Heart right ventricle (tissue), 16 donors: Measurements from ENCODE around the gene FAT2. TPM values are rescaled to one million over a fixed set of nuclear protein-coding genes. Genes with fewer than 3 reads are reported as not detected.

Experiments used
- ATAC-seq, 8 donors: fragments of 200-7000 bp; cut with Tn5 transposase; one replicate each; pipeline ENCODE4 v1.9.1; 2020; ENCODE audit warnings: mild to moderate bottlenecking in 8 of 8, moderate library complexity in 8 of 8, moderate number of reproducible peaks in 1 of 8
- DNase-seq, 2 donors: peaks; one replicate each; pipeline ENCODE4 v3.0.0-alpha.2; 2020
- H3K27ac ChIP-seq, 10 donors: fragments of 200-600 bp; sonication (generic) in 2 of 10; one replicate each; pipeline versions ENCODE4 v1.5.0 to v1.8.0; 2020 to 2022; ENCODE audit warnings: mild to moderate bottlenecking in 3 of 10
- H3K27me3 ChIP-seq, 7 donors: fragments of 200-600 bp; one replicate each; pipeline ENCODE4 v1.8.0; 2021 to 2022; ENCODE audit warnings: mild to moderate bottlenecking in 2 of 7
- H3K36me3 ChIP-seq, 9 donors: fragments of 200-600 bp; sonication (generic) in 1 of 9; one replicate each; pipeline versions ENCODE4 v1.5.0 to v1.8.0; 2020 to 2022; ENCODE audit warnings: mild to moderate bottlenecking in 2 of 9
- H3K4me1 ChIP-seq, 9 donors: fragments of 200-600 bp; sonication (generic) in 1 of 9; one replicate each; pipeline versions ENCODE4 v1.5.0 to v1.8.0; 2020 to 2022; ENCODE audit warnings: mild to moderate bottlenecking in 4 of 9
- H3K4me3 ChIP-seq, 10 donors: fragments of 200-600 bp; sonication (generic) in 2 of 10; one replicate each; pipeline versions ENCODE4 v1.5.0 to v1.8.0; 2020 to 2022; ENCODE audit warnings: mild to moderate bottlenecking in 7 of 10, moderate library complexity in 2 of 10
- H3K9me3 ChIP-seq, 11 donors: fragments of 200-600 bp in 10 of 11; sonication (generic) in 2 of 11; one replicate each; pipeline versions ENCODE4 v1.5.0 to v1.8.0; 2013 to 2022; ENCODE audit warnings: mild to moderate bottlenecking in 2 of 11, control low read depth in 1 of 11, moderate library complexity in 1 of 11
- CTCF ChIP-seq, 9 donors: fragments of 200-600 bp; sonication (generic) in 2 of 9; IDR thresholded peaks; one replicate each; pipeline versions ENCODE4 v1.5.0 to v1.8.0; 2021 to 2022; ENCODE audit warnings: antibody characterized with exemption in 9 of 9, mild to moderate bottlenecking in 5 of 9, moderate library complexity in 1 of 9
- WGBS, 2 donors: extraction: QIAGEN DNeasy Blood & Tissue Kit; methylation state at CpG; one replicate each; pipeline ENCODE4 v1.1.7; 2013; ENCODE audit warnings: inconsistent platforms in 1 of 2; 5-methylcytosine and 5-hydroxymethylcytosine counted together
- intact Hi-C, 10 donors: fragments of 100-400 bp; cut with DNase I; formaldehyde crosslinking; loops; one replicate each; pipeline versions ENCODE4 v1.11.1 to v1.14.2; 2022
- polyA plus RNA-seq, 2 donors: library from polyadenylated mRNA; stranded (reverse); fragments of 200-250 nt; gene quantifications; one replicate each; pipeline ENCODE4 v1.2.3, GENCODE V29; 2013
- total RNA-seq, 10 donors: library from RNA; stranded (reverse); fragmentation: NEBNext Ultra II Directional in 3 of 10; extraction: Animal tissue kit (Norgen Biotek cat#: 25700) in 3 of 10; gene quantifications; one replicate each; pipeline versions ENCODE4 v1.2.1 to v1.2.4, GENCODE V29; 2021 to 2023
- donor health status: Arrhythmogenic right ventricular cardiomyopathy.
- donor health status: ischemic (EF 13 %, LVEDD 7.1; RV severe dilation, severe dysfunction).
- donor health status: healthy with polysubstance abuse.
- donor health status: DM: no; HTN: yes; CAD: no.
- donor health status: DM: no; HTN: no; CAD: no.
- donor health status: ischemic (EF 25% LVEDD 6.9; RV normal size, moderate dysfunction).
- donor health status: ischemic (EF 25% LVEDD 5.7; RV mildly dilated, moderate dysfunction).
- donor health status: healthy.
- donor health status: DM: yes; HTN: yes; CAD: no.
- donor health status: Ischemic cardiomyopathy.
- donor health status: ischemic (EF 35%, LVEDD 5.7; RV mildly dilated, moderate dysfunction).
- donor health status: nonischemic (EF 11% LVEDD 7.7; RV severe dilation, severe dysfunction).
- donor health status: DM: yes; HTN: yes; CAD: no.
- donor health status: PGD.
- donor health status: ischemic (EF 29% LVEDD 5.4; RV normal size, mild dysfunction).
- donor health status: nonischemic (EF 23%, LVEDD 6.1; RV moderate dilation, normal function).

The FAT2 gene
- total and polyA plus RNA-seq, 12 donors, result 0.01 to 0.13 (median 0.02) TPM; not detected in 4

- H3K4me3 ChIP-seq, result no peak overlapping the region
- H3K27me3 ChIP-seq, result peaks cover 0 to 3% (median 0%) of the 10 kb centered on the region in 7 donors
- no peaks in the 10 kb centered on the region for H3K36me3 ChIP-seq
- no peaks in the 10 kb centered on the region for H3K9me3 ChIP-seq
- no peak for ATAC-seq
- no peak for DNase-seq
- no peak overlapping the region for H3K27ac ChIP-seq
- peaks cover 2 to 26% (median 11%) of the 10 kb centered on the region in 9 donors for H3K4me1 ChIP-seq
- intact Hi-C loops, result no loop called here
- WGBS, 2 donors, result 77 to 85% methylated on average over 8 of the region's 8 CpGs
- TF ChIP-seq CTCF (IDR thresholded peaks at IDR 0.05), result no peak
These were observed 41.8 kb upstream of the FAT2 start for GRCh38 chr5:151632941-151633340.

- H3K27me3 ChIP-seq, result peaks cover 0 to 3% (median 0%) of the 10 kb centered on the region in 7 donors
- no peaks in the 10 kb centered on the region for H3K9me3 ChIP-seq
- no peak for TF ChIP-seq CTCF (IDR thresholded peaks at IDR 0.05)
- peaks cover 2 to 29% (median 11%) of the 10 kb centered on the region in 9 donors for H3K4me1 ChIP-seq
- DNase-seq (peak; percentile 35 to 73), ATAC-seq (peak; percentile 60 to 80 (median 74))
- intact Hi-C loops, result no loop called here
- WGBS, 2 donors, result 49 to 61% methylated on average over 15 of the region's 15 CpGs
- peak overlapping the region in 1 of 10 donors; percentile 14 for H3K27ac ChIP-seq
- H3K36me3 ChIP-seq, result no peaks in the 10 kb centered on the region
- no peak overlapping the region for H3K4me3 ChIP-seq
These were observed 41.4 kb upstream of the FAT2 start for GRCh38 chr5:151632524-151632923.

GRCh38 chr5:151631941-151632340 is 40.8 kb upstream of the FAT2 start:
- no peak for DNase-seq
- no peak for TF ChIP-seq CTCF (IDR thresholded peaks at IDR 0.05)
- Histone ChIP-seq H3K9me3 (no peaks in the 10 kb centered on the region), H3K36me3 (no peaks in the 10 kb centered on the region), H3K27ac (no peak overlapping the region), H3K4me3 (no peak overlapping the region), H3K4me1 (peaks cover 2 to 29% (median 11%) of the 10 kb centered on the region in 9 donors), H3K27me3 (peaks cover 0 to 3% (median 0%) of the 10 kb centered on the region in 7 donors)
- 90 to 94% methylated on average over 5 of the region's 5 CpGs for WGBS, 2 donors
- no peak for ATAC-seq
- intact Hi-C loops, result no loop called here

- DNase-seq (no peak), ATAC-seq (no peak)
- no peak for TF ChIP-seq CTCF (IDR thresholded peaks at IDR 0.05)
- Histone ChIP-seq H3K27ac (no peak overlapping the region), H3K27me3 (peaks cover 0 to 3% (median 0%) of the 10 kb centered on the region in 7 donors), H3K4me1 (peaks cover 2 to 32% (median 11%) of the 10 kb centered on the region in 9 donors), H3K36me3 (no peaks in the 10 kb centered on the region), H3K9me3 (no peaks in the 10 kb centered on the region), H3K4me3 (no peak overlapping the region)
- intact Hi-C loops, result no loop called here
These were observed 39.0 kb upstream of the FAT2 start for GRCh38 chr5:151630088-151630487.
